GM19452 (cell line): ENCODE results near the gene MSL1.

ENCODE experiments used
- ATAC-seq: cut with Tn5 transposase; IDR thresholded peaks from one replicate; pipeline ENCODE4 v1.9.1; 2021; ENCODE audit not compliant: unreplicated experiment

The MSL1 gene

DNA sequence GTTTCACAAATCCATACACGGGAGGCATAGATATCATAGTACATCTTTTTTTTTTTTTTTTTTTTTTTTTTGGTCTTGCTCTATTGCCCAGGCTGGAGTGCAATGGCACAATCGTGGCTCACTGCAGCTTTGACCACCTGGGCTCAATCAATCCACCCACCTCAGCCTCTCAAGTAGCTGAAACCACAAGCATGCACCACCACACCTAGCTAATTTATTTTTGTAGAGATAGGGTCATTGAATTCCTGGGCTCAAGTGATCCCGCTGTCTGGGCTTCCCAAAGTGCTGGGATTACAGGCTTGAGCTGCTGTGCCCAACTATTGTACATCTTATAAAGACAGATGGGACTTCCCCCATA, 52.0 kb downstream of the MSL1 start:
- no peak for ATAC-seq

DNA sequence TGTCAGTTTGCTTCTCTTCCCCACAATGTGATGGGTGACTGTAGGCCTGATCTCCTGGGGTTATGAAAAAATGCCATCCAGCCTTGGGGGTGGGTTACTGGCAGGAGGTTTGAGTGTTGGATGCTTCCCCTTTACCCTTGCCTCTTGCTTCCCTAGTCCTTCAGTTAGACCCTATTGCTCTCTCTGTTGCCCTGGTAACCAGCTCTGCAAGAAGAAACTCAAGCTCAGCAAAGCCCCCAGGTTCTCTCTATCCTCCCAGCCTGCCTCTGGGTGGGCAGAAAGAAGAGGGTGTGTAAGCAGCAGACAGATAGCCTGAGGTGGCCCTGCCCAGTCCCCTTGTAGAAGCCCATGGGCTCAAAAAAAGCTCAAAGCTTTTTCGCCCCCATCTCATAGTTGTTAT, 52.7 kb downstream of the MSL1 start:
- no peak for ATAC-seq

DNA sequence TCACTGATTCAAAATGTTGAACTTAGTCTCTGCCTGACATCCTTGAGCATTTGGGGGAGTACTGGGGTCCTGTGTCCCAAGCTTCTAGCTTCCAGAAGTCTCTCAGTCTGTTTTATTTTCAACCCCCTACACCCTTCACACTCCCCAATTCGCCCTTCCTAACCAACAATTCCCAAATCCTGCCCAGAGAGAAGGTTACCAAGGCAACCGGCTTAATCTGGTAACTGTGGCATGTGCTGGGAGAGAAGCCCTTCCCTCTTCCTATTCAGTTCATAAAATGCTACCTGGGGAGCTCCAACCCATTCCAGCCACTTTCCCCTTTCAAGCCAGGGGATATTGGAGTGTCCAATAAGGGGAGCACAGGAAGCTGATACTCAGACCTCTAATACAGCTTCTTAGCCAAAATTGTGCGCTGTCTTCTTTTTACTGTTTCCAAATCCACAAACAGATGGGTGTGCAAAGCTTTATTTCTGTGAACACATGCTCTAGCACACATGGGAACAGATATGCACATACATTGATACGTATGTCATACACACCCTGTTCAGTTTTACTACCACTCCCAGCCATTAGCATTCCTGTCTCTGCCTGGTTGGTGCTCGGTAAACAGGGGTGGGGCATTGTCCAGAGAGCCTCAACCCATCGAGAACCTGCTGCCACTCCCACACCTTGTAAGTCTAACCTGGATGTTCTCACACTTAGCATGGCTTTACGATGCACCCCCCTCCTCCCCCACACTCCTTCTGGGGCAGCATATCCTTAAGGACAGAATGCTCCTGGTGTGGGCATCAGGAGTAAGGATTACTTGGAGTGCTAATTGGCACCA, 54.4 kb downstream of the MSL1 start:
- no peak for ATAC-seq

DNA sequence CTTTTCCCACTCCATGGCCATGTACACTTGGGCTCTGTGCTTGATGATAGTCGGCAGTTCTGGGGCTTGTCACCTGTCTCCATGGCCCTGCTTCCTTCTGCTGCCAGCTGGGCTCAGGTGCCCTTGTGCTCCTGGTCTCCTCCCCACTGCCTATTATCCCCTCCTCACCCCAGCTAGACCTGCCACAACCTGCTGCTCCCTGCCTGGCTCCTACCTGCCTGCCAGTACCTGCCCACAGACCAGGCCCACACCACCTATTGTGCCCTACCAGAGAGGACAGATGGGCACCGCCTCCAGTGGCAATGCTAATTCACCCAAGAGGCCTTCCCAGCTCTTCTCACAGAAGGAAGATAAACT, 55.0 kb downstream of the MSL1 start:
- ATAC-seq: no peak

DNA sequence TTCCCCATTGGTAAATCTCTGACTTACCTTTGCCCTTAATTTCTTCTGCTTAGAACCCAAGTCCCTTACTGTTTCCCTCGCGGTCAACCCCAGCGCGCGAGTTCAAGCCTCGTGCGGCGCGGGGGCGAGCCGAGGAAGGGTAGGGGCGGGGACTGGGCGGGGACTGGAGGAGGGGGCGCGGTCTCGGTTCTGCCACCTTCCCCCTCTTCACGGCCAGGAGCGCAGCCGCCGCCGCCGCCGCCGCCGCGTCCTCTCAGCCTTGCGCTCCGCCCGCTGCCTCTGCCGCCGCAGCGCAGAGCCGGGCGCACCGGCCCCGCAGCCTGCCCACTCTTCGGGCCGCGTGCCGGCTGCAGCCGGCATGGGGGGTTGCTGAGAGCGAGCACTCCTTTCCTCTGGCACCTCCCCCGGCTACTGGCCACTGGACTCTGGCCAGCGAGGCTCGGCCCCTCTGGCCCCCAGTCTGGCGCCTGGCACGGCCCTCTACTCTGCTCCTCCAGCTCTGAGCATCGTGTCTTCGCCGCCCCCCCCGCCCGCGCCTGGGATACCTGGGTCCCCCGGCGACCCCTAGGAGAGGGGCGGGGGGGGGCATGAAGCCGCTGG, 55.6 kb downstream of the MSL1 start, which contains the start of gene RAPGEFL1:
Gene RAPGEFL1 (plus strand): TSS at position 196 of the 600 bp plus-strand sequence. CDS start 392 bp downstream, at position 588.
- peak; percentile 60 for ATAC-seq

DNA sequence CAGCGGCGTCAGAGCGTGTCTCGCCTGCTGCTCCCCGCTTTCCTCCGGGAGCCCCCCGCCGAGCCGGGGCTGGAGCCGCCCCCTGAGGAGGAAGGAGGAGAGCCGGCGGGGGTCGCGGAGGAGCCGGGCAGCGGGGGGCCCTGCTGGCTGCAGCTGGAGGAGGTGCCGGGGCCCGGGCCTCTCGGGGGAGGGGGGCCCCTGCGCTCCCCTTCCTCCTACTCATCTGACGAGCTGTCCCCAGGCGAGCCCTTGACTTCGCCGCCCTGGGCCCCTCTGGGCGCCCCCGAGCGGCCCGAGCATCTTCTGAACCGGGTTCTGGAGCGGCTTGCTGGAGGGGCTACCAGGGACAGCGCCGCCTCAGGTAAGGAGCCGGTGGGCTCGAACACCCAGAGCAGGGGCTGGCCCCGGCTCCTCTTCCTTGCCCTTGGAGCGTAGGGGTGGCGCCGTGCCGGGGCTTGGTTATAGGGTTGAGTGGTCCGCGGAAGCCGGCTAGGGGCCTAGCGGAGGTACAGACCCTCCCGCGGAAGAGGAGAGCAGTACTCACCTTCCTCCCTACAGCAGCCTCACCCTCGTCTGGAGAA, 56.3 kb downstream of the MSL1 start:
- no peak for ATAC-seq

DNA sequence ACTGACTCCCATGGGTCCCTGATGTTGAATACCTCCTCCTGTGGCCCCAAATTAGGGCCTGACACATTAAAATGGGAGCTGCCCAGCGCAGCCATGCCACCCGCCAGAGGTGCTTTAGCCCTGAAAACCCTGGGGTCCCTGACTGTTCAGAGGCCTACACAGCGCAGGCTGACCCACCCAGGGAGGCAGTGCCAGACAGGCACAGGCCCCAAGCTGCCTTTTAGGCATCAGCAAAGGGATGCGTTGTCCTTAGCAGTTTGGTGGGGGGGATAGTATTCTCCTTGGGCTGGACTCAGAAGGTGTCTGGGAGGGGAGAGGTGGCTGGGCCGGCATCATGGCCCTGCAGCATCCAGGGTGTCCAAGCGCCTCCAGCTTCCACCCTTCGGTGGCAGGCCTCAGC, 56.9 kb downstream of the MSL1 start:
- no peak for ATAC-seq

DNA sequence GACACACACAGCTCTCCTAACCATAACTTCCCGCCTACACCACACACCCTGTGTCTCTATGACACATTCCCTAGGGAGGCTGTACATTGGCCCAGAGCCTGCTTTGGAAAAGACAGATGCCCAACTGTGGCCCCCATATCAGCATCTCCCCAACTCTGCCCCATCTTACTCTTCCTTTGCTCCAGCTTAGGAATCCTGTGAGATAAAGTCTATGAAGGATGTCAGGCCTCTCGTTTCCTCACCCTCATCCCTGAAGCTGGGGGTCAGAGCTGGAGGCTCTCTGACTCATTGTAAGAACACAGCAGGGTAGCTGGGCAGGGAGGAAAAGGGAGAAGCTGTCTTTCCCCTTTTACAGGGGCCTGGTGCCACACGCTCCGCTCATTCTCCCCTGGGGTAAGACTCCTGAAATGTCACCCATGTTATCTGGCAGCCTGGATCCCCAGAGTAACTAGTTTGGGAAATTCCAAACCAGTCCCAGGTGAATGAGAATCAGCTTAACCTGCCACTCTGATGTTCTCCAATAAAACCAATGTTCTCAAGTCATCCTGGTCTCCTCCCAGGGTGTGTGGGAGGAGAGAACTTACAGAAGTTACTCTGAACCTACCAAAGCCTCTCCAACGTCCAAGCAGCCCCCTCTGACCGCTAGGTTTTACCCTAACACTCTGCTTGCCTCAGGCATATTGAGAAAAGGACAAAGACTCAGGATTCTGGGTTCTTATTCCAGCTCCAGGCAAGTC, 58.3 kb downstream of the MSL1 start:
- ATAC-seq: no peak

DNA sequence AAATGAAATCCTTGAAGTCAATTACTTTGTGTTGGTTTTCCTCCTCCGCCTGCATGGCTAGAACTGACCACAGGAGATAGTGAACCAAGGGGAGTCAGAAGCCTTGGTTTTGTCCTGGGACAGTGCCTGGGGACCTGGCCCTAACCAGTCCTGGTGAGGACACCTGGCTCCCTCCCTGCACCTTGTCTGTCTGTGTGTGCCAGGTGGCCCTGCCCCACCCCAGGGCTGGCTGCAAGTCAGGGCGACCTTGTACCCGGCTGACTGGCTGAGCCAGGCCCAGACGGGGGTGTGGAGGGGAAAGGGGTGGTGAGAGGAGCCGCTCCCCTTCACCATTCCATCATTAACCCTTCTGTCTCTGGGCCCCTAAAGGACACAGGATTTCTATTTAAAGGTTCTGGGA, 58.9 kb downstream of the MSL1 start:
- ATAC-seq: no peak

DNA sequence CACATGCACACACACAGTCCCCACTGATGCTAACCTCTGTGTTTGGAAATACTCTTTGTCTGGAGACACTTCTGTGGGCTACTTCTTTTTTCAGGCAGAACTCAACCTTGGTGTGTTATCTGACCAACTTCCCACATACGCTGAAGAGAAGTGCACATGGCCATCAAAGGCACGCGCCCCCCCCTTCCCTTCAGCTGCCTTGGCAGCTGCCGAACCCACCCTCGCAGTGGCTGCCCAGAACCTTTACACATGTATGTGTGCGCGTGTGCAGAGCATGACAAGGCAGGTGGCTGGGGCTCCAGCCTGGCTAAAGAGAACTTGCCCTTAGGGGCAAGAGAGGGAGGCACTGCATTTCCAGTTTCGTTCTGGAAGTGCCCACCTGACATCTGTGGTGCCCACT, 59.4 kb downstream of the MSL1 start:
- ATAC-seq: no peak

DNA sequence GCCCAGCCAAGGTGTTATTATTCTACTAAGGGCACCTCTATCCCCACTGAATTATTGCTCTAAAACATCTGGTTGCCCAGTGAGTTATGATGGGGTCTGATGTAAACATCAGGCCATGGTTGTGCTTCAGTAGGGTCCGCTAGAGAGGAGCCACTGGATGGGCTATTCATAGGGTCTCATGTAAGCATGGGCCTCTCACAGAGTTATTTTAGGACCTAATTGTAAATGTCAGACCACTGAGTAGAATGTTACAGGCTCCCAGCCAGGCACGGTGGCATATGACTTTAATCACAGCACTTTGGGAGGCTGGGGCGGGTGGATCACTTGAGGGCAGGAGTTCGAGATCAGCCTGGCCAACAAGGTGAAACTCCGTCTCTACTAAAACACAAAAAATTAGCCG, 60.8 kb downstream of the MSL1 start:
- no peak for ATAC-seq
